NCI-H2171 treated with DMSO at 0.1 percent for 48 hours (cell line): Measurements from ENCODE around the gene PCSK4.
"Not testable (repeated sequence)": the region's sequence is repeated elsewhere in the genome, so short reads cannot be mapped to it uniquely, and the experiment has no call there.

ENCODE experiments used
- DNase-seq: peaks from one replicate; lab custom pipeline; 2025; lab: John Stamatoyannopoulos, UW

Gene PCSK4

DNA sequence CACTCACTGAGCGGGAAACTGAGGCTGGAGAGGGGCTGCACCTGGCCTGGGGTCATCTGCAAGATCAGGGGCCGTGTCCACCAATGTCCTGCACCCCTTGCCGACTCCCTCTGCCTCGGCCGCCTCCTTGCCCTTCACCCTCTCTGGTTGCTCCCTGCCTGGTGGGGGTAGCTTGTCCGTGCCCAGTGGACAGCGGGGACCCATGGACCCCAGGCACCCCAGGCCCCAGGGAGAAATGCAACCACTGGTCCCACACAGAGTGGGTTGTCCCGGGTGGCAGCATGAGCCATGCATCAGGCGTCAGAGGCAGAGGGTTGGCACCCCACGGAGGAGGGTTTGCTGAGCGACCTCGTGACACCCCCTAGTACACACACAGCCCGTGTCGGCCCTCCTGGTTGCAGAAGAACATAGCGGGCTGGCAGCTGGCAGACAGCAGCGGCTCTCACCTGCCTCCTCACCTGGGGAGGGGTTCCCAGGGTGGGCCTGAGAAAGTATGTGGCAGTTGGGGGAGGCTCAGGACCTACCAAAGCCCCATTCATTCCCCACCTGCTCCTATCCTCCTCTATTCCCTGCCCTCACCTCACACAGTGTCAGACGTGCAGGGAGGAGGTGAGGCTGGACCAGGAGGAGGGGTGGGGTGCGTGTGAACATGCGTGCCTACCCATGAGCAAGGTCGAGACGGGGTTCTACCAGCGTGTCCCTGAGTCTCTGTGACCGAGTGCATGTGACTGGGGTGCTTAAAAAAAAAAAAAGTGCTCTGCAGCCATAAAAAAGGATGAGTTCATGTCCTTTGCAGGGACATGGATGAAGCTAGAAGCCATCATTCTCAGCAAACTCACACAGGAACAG is 14.0 kb upstream of the PCSK4 start:
- no peak for DNase-seq

DNA sequence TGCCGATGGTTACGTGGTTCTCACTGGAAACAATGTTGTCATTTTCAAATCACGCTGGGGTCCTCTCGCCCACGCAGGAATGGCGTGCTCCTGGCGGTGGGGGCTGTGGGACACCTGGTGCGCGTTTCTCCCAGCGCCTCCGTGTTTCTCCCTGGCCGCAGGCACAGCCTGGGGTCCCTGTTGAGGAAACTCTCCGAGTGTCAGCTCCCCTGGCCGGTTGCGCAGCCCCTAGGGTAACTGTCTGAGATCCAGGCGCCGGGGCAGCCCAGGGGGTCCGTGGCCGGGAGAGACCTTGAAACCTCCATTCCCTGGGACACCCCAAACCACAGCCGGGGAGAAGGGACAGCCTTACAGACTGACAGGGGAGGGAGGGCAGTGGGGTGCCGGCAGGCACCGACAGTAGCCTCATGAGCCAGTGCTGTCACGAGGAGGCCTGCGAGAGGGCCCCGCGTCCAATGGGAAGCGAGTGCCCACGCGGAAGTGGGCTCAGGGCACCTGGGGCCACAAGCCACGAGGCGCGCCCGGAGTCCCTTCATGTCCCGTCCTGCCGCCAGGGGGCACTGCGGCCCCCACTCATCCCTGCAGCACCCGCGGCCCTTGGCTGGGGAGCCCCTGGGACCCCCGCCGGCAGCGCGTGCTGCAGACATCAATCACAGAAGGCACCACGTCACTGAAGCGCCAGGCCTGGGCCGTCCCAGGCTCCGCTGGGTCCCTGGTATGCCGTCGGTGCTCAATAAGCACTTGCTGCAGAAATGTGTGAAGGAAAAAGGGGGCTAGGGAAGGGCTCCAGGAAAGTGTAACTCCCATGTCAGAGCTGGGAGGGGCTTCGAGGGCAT is 13.2 kb upstream of the PCSK4 start:
- no peak for DNase-seq

DNA sequence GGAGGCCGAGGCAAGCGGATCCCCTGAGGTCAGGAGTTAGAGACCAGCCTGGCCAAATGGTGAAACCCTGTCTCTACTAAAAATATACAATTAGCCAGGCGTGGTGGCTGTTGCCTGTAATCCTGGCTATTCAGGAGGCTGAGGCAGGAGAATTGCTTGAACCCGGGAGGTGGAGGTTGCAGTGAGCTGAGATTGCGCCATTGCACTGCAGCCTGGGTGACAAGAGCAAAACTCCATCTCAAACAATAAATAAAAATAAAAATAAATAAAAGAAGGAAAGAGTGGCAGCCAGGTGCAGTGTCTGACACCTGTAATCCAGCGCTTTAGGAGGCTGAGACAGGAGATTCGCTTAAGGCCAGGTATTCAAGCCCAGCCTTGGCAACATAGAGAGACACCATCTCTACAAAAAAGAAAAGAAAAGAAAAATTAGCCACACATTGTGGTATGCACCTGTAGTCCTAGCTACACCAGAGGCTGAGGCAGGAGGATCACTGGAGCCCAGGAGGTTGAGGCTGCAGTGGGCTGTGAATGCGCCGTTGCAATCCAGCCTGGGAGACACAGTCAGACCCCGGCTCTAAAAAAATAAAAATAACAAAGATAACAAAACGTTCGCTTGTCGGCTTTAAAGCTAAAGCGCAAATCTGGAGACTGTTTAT is 12.4 kb upstream of the PCSK4 start:
- DNase-seq = no peak

DNA sequence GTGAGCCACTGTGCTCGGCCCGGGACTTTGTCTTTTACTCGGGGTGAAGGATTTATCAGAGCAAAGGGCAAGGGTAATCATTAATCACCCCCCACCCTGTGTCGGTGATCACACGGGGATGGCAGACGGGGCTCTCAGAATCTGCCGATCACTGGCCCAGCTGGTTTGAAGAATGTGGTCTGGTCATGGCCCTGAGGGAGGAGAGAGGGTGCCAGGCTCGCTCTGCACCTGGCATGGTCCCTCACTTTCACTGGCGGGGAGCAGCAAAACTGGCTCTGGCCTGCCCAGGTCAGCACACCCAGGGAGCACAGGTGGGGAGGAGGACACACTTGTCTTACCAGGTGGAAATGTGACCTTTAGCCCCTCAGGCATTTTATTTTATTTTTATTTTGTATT is 11.0 kb upstream of the PCSK4 start:
- DNase-seq = no peak

DNA sequence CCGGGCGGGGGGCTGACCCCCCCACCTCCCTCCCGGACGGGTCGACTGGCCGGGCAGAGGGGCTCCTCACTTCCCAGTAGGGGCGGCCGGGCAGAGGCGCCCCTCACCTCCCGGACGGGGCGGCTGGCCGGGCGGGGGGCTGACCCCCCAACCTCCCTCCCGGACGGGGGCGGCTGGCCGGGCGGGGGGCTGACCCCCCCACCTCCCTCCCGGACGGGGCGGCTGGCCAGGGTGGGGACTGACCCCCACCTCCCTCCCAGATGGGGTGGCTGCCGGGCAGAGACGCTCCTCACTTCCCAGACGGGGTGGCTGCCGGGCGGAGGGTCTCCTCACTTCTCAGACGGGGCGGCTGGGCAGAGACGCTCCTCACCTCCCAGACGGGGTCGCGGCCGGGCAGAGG is 9.1 kb upstream of the PCSK4 start:
- DNase-seq = not testable (repeated sequence)

DNA sequence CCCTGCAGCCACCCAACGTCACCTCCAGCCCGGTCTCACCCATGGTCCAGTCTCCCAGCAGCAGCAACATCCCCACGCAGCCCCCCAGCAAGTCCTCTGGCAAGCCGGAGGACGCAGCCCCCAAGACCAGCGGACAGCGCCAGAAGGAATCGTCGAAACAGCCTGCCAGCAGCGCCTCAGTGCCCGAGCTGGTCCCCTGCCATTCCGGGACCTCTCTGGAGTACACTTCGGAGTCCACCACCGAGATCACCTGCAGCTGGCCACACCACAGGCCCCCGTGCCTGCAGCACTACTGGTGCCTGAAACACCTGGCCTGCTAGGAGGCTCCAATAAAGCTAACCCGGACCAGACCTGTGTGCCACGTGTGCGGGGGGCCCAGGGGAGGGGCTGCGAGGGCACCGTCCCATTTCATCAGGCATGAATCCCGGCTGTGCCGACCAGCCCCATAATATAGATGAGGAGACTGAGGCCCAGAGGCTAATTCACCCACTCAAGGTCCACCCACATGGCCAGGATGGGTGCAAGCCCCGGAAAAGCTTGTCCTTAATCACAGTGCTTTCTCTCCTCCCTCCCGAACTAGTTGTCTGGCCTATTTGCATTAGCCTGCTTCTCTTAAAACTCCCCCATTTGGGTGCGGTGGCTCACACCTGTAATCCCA is 7.6 kb upstream of the PCSK4 start:
- DNase-seq = no peak

DNA sequence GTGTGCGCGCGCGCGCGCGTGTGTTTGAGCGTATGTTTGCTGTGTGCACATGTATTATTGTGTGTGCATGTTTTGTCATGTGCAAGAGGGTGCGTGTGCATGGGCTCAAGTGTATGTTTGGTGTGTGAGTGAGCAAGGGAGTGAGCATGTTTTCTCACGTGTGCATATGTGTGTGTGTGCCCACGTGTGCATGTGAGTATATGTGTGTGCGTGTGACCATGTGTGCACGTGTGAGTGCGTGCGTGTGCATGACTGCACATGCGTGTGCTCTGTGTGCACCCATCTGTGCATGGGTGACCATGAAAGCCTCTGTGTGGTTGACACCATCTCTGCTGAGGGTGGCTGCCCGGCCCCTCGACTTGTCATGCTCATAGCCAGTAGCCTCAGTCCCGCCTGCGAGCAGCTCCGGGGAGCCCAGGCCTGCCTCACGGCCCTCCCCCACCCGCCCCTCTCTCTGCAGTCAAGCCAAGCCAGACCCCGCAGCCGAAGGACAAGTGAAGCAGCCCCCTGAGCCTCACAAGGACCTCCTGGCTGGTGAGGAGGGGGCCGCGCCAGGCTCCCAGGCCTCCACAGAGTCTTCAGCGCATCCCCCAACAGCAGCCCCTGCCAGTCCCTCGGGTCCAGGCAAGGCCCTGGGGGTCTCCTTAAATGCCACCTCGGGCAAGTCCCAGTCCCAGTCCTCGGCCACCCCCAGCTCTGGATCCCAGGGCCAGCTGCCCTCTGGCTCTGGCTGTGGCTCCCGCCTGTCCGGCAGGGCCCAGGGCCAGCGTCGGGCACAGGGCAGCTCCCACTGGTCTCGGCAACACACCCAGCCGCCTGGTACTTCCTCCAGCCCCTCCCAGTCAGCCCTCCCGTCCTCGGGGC is 6.8 kb upstream of the PCSK4 start:
- no peak for DNase-seq

DNA sequence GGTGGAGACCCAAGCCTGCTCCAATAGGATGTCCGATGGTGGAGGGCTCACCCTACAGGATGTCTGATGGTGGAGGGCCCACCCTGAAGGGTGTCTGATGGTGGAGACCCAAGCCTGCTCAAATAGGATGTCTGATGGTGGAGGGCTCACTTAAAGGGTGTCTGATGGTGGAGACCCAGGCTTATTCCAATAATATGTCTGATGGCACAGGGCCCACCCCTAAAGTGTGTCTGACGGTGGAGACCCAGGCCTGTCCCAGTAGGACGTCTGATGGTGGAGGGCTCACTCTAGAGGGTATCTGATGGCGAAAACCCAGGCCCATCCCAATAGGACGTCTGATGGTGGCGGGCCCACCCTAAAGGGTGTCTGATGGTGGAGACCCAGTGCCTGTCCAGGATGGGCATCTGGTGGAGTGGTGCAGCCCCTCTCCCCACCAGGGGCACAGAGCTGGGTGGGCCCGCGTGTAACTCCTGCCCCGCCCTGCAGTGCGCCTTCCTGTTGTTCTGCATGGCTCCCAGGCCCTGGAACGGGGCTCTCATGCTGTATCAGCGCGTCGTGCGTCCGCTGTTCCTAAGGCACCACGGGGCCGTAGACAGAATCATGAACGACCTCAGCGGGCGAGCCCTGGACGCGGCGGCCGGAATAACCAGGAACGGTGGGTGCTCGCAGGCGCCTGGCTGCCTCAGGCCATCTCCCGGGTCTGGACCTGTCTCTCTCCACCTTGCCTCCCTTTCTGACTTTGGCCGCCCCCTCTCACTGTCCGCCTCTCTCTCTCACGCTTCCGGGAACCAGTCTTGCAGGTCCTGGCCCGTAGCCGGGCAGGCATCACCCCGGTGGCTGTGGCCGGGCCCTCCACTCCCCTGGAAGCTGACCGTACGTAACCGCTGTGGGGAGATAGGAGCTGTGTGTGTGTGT is 5.9 kb upstream of the PCSK4 start:
- DNase-seq = no peak

DNA sequence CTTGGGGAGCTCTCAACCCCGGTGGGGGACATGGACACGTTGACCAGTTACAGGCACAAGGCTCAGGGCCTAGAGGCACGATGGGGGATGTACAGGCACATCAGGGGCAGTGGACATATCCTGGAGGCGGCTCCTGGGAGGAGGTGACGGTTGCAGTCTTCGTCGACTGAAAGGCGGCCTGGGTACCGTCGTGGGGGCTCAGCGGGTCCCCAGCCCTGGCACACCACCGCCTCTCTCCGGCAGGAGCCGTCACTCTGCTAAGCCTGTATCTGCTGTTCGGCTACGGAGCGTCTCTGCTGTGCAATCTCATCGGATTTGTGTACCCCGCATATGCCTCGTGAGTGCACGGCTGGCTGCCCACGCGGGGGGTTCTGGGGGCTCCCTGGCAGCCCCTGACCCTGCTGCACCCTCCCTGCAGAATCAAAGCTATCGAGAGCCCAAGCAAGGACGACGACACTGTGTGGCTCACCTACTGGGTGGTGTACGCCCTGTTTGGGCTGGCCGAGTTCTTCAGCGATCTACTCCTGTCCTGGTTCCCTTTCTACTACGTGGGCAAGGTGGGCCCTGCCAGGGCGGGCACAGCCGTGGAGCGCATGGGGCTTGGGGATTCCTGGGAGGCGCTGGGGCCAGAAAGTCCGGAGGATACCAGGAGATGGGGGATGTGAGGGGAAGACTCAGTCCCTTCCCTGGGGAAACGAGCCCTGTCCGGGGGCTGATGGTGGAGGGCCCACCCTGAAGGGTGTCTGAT is 5.1 kb upstream of the PCSK4 start:
- no peak for DNase-seq

DNA sequence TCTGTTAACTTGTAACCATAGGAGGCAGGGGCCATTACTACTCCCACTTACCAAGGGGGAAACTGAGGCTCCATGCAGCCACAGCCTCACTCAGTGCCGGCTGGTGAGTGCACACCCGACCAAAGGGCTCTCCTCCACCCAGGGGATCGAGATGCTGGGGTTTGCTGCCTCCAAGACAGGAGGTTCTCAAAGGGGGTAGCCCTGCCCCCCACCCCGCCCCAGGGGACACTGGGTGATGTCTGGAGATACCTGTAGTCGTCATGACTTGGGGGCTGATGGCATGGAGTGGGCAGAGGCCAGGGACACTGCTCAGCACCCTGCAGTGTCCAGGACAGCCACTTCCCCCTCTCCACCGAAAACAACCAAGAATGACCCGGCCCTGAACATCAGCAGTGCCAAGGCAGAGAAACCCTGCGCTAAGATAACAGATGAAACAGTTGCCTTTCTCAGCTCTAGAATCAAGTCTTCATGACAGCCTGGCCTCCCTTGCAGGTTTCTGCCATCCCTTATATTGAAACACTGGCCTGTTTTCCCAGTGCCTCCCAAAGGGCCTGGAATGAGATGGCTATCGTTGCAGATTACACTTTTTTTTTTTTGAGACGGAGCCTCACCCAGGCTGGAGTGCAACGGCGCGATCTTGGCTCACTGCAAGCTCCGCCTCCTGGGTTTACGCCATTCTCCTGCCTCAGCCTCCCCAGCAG is 4.1 kb upstream of the PCSK4 start:
- no peak for DNase-seq

DNA sequence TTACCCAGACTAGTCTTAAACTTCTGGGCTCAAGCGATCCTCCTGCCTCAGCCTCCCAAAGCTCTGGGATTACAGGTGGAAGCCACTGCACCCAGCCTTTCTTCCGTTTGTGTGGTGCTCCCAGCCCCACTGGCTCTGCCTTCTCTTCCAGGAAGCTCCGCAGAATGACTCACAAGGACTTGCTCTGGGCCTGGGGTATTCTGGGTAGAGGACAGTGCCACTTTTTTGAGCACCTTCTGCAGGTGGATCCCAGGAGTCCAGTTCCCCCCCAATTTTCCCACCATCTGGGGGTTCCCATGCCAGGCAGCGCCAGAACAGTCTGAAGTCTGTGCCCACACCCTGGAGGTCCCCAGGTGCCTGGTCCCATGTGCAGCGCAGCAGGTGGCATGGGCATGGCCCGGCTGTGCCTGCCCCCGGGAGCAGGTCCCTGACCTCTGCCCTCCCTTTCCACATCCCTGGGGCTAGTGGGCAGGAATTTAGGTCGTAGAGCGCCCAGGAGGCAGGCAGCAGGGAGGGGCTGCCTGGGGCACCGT is 2.4 kb upstream of the PCSK4 start:
- DNase-seq = no peak

DNA sequence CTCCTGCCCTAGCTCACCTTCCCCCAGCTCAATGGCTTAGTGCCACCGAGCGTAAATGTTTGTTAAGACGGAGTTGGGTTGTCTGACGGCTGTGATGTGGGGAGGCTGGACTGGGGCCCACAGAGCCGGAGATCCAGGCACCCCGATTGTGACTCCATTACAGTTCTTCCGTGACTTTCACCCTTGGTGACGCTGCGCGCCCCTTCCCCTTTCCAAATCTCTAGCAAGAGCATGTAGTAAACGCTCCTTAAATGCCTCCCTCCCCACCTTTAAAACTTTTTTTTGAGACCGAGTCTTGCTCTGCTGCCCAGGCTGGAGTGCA is 1.7 kb upstream of the PCSK4 start:
- no peak for DNase-seq

DNA sequence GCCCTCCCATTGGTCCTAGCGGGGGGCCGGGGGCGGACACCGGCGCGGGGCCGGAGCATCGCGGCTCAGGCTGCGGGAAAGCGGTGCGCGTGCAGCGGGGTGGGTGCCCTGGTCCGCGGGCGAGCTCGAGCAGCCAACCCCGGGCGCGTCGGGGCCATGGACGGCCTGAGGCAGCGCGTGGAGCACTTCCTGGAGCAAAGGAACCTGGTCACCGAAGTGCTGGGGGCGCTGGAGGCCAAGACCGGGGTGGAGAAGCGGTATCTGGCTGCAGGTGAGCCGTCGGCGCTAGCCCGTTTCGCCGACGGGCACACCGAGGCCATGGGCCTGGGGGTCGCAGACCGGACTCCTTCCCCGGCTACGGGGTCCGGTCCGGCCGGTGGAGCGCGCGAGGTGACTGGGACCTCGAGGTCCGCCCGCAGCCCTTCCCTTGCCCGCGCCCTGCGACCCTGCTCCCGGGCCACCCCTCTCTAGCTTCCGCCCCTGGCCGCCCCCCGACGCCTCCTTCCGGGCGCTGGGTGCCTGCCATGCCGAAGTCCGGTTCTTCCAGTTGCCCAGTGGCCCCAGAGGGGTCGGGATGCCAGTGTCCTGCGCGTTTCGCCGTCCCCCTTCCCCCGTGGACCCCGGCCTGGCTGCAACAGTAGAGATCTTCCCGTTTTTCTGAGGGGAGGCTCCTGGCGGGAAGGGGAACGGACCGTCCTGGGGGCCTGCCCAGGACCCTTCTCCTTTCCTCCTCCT is 1.1 kb upstream of the PCSK4 start, which contains the start of gene REEP6:
Gene REEP6 (plus strand): TSS at position 68 of the 735 bp plus-strand sequence. CDS start 89 bp downstream, at position 157.
- DNase-seq = no peak

DNA sequence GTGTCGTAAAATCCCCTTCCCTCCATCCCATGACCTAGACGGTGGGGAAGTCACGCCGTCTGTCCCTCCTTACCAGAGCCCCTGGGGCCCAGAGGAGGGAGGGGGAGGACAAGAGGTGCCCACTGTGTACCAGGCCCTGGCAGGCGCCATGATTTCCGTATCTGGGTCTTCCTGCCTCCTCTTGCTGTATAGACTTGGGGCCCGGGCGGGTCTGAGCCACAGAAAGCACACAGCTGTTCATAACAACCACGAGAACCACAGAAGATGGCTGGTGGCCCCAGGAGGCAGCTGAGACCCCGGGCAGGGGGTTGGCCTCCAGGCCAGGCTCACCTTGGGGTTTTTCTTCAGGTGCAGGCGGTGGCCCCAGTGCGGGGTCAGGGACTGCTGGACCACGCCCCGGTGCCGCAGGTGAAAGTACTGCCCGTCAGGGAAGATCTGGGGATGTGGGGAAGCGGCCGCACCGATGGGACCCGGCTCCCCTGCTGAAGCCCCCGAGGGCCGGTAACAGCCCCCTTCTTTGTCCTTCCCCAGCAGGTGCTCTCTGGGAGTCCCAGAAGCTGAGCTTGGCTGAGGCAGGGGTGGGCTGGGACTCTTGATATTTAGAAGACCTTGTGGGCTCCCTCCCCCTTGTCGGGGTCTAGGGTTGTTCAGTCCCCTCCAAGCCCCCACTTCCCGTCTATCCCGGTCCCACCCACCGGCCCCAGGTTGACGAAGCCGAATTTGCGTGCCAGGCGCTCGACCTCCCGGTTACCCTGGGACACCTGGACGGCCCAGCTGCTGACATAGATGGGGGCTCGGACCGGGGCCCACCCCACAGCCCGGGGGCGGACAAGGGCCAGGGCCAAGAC is 463 bp downstream of the PCSK4 start:
- DNase-seq = no peak

DNA sequence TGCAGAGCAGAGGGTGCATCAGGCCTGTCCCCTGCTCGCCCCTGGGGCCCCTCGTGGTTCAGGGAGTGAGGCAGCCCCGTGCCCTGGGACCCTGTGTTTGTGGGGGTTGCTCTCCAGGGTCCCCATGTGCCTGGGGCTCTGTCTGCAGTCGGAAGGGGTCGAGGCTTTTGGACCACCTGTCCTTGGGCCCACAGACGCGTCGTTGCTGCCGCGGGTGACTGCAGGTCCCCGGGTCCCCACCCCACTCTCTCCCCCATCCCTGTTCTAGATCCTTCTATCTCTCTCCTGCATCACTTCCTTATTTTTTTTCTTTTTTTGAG is 1.9 kb downstream of the PCSK4 start:
- DNase-seq = no peak

DNA sequence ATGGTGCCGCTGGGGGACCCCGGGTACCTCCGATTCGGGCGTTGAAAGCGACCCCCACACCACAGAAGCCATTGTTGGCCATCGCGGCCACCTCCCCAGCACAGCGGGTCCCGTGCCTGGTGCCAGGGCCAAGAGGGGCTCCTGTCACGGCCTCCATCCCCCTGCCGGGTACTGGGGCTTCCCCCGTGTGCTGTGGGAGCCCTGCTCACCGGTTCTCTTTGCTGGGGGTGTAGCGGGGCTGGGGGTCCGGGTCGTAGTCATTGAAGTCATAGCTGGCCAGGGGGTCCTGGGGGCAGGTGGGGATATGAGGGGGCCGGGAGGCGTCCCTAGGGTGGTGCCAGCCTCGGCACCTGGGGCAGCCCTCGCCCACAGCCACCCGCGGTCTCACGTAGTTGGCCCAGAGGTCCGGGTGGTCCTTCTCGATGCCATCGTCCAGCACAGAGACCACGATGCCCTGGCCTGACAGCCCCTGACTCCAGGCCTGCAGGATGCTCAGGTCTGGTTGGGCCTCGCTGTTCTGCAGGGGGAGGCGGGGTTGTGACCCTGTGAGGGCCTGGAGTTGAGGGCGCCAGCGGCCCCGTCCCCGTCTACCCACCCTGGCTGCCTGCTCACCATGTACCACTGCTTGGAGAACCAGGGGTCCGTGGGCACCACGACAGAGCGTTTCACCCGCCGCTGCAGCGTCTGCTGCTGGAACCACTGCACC is 2.4 kb downstream of the PCSK4 start:
- DNase-seq = no peak
